Left hindlimb (tissue), 1 donor: ENCODE measurements around the gene RGS9.

ENCODE experiments used
- DNase-seq: peaks from one replicate; pipeline ENCODE4 v3.0.0-alpha.2; 2018

RGS9 gene

DNA sequence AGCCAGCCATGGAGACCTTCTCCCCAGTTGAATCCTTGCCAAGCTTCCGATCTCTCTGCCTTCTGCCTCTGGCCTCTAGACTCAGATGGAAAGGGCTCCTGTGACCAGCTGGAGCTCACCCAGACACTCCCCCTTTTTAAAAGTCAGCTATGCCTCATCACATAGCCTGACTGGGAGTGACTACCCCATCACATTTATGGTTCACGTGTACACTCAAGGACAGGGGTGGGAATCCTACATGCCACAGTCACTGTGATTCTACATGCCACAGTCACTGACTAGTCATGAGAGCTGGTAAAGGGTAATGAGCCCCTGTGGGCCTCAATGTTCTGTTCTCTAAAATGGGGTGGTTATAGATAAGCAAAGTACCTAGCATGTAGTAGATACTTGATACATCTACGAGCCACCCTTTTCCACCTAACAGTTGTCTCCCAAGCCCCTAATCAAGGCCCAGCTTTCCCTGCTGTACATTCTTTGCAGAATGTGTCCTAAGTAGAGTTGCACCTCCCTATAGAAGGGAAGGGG lies 85.1 kb downstream of the RGS9 start:
- DNase-seq, result no peak

DNA sequence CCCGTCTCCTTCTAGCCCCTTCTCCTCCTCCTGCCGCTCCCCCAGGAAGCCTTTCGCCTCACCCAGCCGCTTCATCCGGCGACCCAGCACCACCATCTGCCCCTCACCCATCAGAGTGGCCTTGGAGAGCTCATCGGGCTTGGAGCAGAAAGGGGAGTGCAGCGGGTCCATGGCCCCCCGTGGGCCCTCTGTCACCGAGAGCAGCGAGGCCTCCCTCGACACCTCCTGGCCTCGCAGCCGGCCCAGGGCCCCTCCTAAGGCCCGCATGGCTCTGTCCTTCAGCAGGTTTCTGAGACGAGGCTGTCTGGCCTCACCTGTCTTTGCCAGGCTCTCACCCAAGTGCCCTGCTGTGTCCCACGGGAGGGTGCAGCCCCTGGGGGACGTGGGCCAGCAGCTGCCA lies 87.9 kb downstream of the RGS9 start:
- no peak for DNase-seq

DNA sequence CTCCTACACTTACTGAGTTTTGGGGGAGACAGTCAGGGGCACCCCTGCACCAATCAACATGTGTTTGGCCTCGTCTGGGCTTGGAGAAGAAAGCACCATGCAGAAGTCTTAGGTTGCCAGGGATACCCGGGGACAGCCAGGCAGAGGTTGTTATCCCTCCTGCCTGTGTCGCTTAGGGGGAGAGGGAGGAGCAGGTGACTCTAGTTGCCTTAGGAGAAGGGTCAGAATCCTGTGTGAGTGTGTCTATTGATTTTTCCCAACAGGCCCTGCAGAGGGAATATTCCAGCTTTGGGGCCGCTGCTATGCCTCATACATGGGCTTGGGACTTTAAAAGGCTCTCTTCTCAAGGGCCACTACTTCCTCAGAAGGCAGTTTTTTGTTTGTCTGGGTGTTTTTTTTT lies 89.1 kb downstream of the RGS9 start:
- no peak for DNase-seq

GRCh38 chr17:65227637-65228036 lies 90.5 kb downstream of the RGS9 start:
- DNase-seq, result no peak

DNA sequence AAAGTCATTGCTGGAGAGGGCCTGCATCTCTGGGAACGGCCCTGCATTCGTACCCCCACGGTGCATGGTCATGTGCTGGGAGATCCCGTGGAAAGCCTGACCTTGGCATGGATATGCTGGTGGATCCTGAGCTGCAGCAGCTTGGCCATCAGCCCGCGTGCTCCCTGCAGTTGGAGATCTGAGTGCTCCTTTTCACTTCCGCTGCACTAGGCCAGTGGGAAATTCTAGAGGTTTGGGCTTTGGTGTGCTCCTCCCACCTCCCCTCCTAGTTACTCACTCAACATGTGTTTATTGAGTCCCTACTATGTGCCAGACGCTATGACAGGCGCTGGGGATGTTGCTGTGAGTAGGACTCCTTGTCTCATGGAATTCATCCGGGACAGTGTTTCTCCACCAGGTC lies 91.1 kb downstream of the RGS9 start:
- DNase-seq, result no peak

DNA sequence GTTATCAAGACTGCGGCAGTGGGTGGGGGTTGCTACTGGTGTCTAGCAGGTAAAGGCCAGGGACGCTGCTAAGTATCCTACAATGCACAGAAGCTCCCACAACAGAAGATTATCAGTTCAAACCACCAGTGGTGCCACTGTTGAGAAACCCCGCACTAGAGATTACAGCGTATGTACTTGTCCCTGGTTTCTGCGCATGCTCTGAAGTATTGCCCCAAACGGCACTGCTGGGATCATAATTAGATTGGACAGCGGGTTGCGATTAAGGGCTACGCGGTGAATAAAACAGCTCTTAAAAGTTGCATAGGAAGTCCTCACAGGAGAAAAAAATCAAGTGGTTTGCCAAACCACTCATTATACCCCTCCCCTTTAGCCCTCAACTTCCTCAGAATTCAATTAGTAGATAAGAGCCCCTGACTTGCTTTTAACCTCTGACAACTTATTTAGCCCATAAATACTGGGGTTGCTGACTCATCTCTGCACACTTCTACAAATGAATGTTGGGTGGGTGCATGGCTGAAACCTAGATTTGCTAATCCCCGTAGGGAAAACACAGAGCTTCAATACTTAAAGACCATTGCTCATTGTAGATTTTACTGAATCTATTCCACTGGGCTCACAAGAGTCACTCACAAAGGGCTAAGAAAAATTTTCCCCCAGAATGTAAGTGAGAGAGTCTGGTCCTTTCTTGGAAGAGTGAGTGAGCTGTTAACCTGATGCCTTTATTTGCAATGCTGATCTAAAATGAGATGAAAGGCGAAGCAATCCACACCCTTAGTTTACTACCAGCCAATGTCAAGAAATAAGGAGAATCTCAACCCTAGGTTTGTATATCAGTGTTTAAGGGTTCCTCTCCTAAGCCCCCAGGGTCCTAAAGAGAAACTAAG lies 91.8 kb downstream of the RGS9 start:
- DNase-seq, result no peak

- DNase-seq, result no peak
Measured at GRCh38 chr17:65229621-65229995, 92.4 kb downstream of the RGS9 start.

DNA sequence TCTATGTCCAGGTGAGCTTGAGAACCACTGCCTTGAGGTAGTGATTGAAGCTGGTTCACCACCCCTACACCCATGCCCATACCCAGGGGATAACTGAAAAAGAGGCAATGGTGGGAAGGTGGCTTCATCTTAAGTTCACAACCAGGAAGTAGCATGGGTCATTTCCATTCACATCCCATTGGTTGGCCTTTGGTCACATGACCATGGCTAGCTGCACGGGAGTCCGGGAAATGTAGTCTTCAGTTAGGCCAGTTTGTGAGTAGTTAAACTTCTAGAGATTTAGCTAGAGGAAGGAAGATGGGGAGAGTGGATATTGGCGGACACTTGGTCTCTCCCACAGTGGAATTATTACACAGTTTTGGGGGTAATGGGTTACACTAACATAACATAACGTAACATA lies 92.9 kb downstream of the RGS9 start:
- no peak for DNase-seq

DNA sequence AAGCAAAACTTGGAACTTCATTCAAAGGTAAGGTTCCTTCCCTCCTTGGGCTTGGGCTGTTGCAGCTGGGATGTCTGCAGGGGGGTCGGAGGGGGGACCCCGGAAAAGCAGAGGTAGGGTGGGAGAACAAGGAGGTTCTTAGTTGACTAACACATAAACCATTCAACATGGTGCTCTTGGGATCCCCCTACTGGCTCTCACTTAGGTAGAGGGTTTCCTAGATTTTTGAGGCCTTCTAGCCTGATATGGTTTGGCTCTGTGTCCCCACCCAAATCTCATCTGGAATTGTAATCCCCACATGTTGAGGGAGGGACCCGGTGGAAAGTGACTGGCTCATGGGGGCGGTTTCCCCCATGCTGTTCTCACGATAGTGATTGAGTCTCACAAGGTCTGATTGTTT lies 93.9 kb downstream of the RGS9 start:
- DNase-seq, result no peak

DNA sequence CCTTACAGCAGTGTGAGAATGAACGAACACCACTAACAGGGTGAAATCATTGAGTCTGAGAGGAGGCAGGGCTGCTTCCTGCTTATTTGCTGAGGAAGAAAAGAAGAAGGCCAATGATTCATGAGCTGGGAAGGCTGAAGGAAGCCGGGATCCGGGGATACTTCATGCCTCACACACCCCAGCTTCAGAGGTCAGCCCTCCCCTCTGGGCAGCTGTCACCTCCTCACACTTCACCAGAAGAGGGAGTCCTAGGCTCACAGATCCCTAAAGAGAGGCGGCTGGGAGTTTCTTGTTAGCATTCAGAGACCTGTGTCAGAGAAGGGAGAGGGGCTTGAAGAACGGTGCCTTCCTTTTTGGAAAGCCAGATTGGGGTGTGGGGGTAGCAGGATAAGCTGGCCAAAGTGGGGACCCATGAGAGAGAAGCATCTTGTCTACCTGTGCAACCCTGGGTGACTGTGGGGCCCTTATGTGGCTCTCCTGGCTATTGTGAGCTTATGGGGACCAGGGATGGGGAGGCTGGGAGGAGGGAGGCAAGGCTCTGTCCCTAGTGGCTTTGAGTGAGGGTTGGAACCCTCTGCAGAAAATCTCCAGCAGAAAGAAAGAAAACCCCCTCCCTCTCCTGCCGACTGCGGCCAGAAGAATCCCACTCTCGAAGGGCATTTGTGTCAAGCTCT lies 94.6 kb downstream of the RGS9 start:
- DNase-seq, result peak; percentile 53

- DNase-seq, result no peak
Measured at GRCh38 chr17:65235284-65235683, 98.1 kb downstream of the RGS9 start.

DNA sequence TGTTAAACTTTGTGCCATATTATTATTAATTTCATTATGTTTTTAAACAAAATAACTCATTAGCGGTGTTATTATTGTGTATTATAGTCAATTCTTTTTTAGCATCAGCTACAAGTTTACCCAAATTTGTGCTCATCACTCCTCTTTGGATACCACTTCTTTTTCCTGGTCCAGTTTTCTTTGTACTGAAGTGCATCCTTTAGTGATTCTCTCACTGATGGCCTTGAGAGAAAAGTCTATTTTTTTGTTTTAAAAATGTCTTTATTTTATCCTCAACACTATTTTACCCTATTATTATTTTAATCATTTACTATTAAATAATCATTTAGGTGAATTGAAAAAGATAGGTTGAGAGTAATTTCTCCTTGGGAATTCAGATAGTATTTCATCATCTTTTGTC lies 99.2 kb downstream of the RGS9 start:
- DNase-seq, result no peak

DNA sequence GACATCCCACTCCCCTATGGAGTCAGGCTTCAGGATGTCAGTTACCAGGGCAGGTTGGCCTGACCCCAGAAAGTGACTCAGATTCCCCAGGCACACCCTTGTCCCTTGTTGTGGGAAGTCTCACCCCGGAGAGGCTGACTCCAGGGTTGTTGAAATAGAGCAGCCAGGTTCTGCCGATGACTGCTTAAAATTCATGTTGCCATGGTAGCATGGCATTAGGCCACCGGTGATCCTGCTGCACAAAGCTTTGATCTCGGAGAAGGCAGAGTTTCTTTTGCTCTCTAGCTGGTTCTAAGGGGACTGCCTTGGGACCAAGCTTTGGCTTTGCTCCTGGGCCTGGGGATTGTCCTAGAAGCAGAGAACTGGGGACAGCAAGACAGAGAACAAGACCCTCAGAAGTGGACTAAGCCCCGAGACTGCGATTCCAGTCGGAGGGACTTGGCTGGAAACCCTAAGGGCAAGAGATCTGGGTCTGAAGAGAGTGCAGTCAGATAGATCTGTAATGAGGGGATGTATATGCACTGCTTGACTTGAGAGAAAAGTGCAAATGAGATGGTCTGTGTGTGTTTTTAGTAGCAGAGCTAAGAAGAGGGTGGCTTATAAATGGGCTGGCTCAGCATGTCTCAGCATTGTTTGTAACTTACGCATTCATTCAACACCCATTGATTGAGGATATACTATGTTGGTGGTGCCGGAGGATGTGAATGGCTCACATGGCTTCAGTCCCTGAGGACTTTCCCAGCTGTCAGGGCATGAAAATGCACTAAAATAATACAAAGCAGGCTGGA lies 106.9 kb downstream of the RGS9 start:
- DNase-seq, result peak; percentile 48

DNA sequence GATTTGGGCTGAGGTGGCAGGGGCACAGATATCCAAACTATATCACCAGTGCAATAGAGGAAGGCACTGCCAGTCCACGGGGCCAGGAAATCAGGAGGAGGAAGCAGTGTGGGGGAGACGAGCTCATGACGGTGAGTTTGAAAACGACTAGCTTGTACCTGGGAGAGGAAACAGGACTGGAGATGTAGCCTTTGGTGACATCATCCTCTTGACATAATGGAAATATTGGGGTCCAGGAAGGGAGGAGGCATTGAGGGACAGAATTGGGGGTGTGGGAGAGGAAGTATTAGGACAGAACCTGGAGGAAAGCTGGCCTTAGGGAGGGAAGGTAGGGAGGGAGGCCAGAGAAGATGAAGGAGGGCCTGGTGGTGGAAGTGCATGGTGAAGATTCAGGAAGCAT lies 109.1 kb downstream of the RGS9 start:
- no peak for DNase-seq

- DNase-seq, result no peak
Measured at GRCh38 chr17:65249774-65250173, 112.6 kb downstream of the RGS9 start.

DNA sequence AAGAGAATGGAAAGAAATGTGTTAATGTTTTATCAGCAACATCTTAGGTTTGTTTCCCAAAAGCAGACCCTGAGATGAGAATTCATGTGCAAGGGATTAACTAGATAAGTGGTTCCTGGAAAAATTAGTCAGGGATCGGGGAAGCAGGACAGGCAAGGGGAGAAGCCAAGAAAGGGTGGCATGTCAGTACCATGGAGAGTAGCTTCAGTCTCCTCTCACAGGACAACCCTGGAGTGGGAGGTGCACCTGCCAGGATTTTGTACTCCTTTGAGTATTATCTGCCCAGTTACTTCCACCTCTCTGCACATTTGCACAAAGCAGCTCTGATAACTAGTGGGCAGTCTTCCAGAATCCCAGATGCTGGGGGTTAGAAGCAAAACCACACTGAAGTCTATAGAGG lies 117.0 kb downstream of the RGS9 start:
- no peak for DNase-seq

DNA sequence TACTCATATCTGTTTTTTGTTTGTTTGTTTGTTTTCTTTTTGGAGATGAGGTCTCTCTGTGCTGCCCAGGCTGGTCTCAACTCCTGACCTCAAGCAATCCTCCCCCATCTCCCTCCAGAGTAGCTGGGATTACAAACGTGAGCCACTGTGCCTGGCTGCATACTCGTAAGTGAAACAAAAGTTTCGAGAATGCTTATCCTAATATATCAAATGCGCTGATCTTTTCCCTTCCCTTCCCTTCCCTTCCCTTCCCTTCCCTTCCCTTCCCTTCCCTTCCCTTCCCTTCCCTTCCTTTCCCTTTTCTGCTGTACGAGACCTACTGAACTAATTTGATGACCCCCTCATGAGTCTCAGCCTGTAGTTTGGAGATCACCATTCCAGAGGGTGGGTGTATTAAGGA lies 122.1 kb downstream of the RGS9 start:
- no peak for DNase-seq

DNA sequence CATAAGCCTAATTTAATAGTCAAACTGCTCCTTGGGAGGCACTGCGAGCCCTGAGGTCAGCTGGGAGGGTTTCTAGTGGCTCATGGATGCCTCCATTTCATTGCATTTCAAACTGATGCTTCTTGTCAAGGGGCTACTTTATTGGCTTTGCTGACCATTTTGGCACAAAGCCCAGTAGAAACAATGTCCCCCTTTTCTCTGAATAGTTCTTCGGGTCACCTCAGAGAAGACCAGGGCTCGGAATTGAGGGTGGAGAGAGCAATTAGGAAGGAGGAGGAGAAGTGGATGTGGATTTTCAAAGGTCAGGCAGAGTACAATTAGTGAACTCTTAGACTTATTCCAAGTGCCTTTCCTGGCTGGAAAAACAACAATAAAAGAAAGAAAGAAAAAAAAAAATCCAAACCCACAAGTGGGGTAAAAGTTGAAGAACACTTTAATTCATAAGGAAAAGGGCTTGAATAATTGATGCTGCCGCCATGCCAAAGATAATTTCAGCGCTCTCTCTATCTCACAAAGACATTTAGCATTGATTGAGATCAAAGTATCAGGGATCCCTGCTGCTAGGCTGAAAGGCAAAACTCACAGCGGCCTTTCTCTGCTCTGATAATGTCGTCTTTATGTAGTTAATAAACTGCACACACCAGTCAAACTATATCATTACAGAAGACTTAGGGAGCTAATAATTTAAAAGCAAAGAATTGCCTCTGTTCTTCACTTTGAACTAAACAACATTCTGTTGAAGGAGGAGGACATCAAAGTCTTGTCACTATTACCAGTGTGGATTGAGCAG lies 122.7 kb downstream of the RGS9 start:
- no peak for DNase-seq

DNA sequence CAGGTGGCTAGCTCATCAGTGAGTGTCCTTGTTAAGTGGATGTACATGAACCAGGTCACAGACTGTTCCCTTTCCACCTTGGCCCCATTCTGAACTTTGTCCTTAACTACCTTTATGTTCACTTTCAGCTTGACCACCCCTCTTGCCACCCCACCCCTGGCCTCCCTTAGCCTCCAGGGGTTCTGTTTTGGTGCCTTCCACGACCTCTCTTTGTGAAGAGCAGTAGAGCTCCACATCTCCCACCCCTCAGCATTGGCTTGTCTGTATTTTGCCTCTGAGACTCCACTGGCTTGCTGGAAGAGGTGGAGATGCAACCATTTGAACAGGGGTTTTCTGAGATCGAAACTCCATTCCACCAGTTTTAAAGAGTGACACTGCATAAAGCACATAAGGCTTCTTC lies 123.5 kb downstream of the RGS9 start:
- DNase-seq, result no peak

DNA sequence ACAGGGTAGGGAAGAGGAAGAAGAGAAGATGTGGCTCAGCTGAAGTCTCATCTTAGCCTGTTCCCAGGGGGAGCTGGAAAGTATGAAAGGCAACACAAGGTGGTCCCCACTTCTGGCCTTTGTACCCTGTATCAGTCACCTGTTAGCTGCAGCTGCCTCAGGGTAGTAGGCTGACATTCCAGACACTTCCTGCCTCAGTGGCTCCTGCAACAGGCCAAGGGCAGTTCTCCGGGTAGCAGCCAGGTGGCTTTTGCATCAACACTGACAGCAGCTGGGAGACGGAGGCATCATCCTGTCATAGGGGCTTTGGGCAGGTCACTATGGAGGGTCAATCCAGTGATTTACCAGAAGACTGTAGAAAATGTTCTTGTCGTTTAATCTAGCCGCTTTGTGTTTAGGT lies 124.0 kb downstream of the RGS9 start:
- DNase-seq, result no peak

- no peak for DNase-seq
Measured at GRCh38 chr17:65261682-65262636, 124.8 kb downstream of the RGS9 start.
